ENCODE results near the gene ST6GALNAC1. TPM values are rescaled to one million over a fixed set of nuclear protein-coding genes. Genes with fewer than 3 reads are reported as not detected.

The ST6GALNAC1 gene
- total and polyA plus RNA-seq, 12 donors: 1.9 to 7.3 (median 3.5) TPM

DNA sequence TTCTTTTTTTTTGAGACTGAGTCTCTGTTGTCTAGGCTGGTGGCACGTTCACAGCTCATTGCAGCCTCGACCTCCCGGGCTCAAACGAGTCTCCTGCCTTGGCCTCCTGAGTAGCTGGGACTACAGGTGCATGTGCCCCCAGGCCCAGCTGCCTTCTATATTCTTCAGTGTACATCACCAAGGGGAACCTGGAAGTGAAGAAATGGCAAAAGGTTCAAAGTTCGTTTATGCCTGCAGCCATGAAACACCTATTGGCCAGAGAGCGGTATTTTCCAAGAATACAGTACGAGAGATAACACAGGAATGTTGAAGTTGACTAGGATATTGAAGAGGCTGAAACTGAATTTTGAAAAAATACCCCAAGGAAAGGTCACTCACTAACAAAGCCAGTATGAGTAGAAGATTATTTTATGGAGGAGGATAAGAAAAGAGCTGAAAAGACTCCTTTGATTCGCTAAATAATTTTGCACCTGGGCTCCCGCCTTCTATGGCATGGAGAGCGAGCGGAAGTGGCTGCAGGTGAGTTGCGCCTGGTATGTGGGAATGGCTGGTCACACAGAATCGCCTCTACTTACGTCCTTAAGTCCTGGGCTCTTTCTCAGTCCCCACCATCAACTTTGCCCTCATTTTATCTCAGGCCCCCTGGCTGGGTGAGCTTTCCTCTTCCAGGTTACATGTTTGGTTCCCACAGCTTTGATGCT, 9.8 kb downstream of the ST6GALNAC1 start:
- Histone ChIP-seq H3K36me3 (peaks cover 0 to 28% (median 0%) of the 10 kb centered on the region in 9 donors), H3K27me3 (no peaks in the 10 kb centered on the region), H3K27ac (no peak overlapping the region), H3K9me3 (no peaks in the 10 kb centered on the region), H3K4me1 (no peaks in the 10 kb centered on the region), H3K4me3 (no peak overlapping the region)
- 92 to 93% methylated on average over 14 of the region's 14 CpGs for WGBS, 2 donors
- ATAC-seq (no peak), DNase-seq (no peak)
- TF ChIP-seq, protein P1, sequence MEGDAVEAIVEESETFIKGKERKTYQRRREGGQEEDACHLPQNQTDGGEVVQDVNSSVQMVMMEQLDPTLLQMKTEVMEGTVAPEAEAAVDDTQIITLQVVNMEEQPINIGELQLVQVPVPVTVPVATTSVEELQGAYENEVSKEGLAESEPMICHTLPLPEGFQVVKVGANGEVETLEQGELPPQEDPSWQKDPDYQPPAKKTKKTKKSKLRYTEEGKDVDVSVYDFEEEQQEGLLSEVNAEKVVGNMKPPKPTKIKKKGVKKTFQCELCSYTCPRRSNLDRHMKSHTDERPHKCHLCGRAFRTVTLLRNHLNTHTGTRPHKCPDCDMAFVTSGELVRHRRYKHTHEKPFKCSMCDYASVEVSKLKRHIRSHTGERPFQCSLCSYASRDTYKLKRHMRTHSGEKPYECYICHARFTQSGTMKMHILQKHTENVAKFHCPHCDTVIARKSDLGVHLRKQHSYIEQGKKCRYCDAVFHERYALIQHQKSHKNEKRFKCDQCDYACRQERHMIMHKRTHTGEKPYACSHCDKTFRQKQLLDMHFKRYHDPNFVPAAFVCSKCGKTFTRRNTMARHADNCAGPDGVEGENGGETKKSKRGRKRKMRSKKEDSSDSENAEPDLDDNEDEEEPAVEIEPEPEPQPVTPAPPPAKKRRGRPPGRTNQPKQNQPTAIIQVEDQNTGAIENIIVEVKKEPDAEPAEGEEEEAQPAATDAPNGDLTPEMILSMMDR (IDR thresholded peaks at IDR 0.05): no peak
- intact Hi-C loops (cut with DNase I): no loop called here

DNA sequence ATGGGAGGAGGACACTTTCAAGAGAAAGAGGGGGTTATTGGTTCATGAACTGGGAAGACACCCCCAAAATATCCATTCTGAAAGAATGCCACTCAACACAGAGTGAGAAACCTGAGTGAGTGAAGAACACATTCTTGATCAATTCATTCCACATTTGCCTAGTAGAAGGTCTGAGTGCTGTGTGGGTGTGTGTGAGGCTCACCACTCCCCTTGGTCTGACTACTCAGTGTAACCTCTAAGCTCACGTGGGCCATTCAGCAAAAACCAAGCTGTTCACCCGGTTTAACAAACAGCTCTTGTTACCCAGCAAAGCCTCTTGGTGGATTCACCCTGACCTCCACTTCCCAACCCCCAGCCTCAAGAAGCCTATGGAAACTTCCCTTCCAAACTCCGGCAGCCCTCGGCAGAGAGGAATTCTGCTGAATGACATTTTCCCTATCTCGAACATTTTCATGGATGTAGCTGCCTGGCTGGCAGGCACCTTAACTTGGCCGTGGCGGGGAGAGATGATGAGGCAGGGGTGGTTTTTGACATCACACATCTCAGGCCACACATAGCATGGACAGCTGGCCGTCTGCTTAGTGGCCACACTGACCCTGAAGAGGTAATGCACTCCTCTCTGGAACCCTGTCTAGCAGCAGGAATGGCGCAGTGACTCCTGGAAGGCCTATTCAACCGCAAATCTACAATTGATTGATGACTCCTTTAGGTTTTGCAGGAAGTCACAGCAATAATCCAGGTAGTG, 11.6 kb downstream of the ST6GALNAC1 start:
- no peak overlapping the region for H3K27ac ChIP-seq
- no peak for DNase-seq
- TF ChIP-seq, protein P1 (IDR thresholded peaks at IDR 0.05): no peak
- peaks cover 0 to 3% (median 0%) of the 10 kb centered on the region in 7 donors for H3K27me3 ChIP-seq
- intact Hi-C loops (cut with DNase I): no loop called here
- no peaks in the 10 kb centered on the region for H3K4me1 ChIP-seq
- H3K36me3 ChIP-seq: peaks cover 0 to 34% (median 0%) of the 10 kb centered on the region in 9 donors
- no peak overlapping the region for H3K4me3 ChIP-seq
- WGBS, 2 donors: 80 to 82% methylated on average over 10 of the region's 10 CpGs
- no peaks in the 10 kb centered on the region for H3K9me3 ChIP-seq
- no peak for ATAC-seq

DNA sequence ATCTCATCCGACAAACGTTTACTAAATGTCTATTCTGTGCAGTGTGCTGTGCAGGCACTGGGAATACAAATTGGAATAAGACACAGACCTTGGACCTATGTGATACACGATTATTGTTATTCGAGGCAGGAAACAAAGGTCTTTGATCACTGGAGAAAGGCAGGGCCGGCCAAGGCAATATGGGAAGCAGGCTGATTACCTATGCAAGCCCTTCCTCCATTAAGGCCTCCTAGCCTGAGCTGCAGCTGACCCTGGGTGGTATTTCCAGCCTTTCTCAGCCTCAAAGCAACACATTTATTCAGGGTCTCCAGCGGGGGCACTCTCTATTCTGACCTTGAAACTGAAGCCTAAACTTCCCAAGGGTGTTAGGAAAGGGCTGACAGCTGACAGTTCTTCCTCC, 13.4 kb downstream of the ST6GALNAC1 start:
- 75 to 81% methylated on average over 6 of the region's 6 CpGs for WGBS, 2 donors
- ATAC-seq (no peak), DNase-seq (no peak)
- TF ChIP-seq, protein P1 (IDR thresholded peaks at IDR 0.05): no peak
- no peaks in the 10 kb centered on the region for H3K9me3 ChIP-seq
- H3K4me3 ChIP-seq: no peak overlapping the region
- no peak overlapping the region for H3K27ac ChIP-seq
- intact Hi-C loops (cut with DNase I): no loop called here
- no peaks in the 10 kb centered on the region for H3K4me1 ChIP-seq
- H3K36me3 ChIP-seq: peaks cover 0 to 32% (median 0%) of the 10 kb centered on the region in 9 donors
- peaks cover 0 to 4% (median 0%) of the 10 kb centered on the region in 7 donors for H3K27me3 ChIP-seq

DNA sequence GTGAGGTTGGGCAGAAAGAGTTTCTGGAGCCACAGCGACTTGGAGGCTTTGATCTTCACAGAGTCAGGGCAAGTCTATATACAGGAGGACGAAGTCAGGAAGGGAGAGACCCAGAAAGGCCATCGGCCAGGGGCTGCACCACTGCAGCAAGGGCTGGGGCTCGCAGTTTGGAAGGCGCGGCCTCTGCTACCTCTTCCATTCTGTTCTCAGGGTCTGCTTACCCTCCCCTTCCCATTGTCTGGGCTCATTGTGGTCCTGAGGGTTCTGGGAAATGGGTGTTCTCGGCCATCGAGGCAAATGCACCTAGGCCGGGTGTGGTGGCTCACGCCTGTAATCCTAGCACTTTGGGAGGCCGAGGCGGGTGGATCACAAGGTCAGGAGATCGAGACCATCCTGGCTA, 16.0 kb downstream of the ST6GALNAC1 start:
- no peak for DNase-seq
- intact Hi-C loops (cut with DNase I): loop anchor here in 5 of 10 donors (5.0 to 10.0 kb wide), 4 partner anchors 63 to 105 kb away; a partner anchor contains a TSS

More for the DNA sequence above, 16.0 kb downstream of the ST6GALNAC1 start:
- H3K4me3 ChIP-seq: no peak overlapping the region
- TF ChIP-seq, protein P1 (IDR thresholded peaks at IDR 0.05): no peak
- H3K4me1 ChIP-seq: peaks cover 0 to 8% (median 3%) of the 10 kb centered on the region in 9 donors
- H3K27ac ChIP-seq: no peak overlapping the region
- peaks cover 0 to 4% (median 0%) of the 10 kb centered on the region in 7 donors for H3K27me3 ChIP-seq
- H3K36me3 ChIP-seq: peaks cover 0 to 31% (median 0%) of the 10 kb centered on the region in 9 donors
- H3K9me3 ChIP-seq: no peaks in the 10 kb centered on the region
- no peak for ATAC-seq
- WGBS, 2 donors: 94 to 96% methylated on average over 12 to 13 of the region's 13 CpGs

Data from heart right ventricle (tissue), 16 donors.